Left forelimb (tissue), 1 donor: ENCODE results near the gene CAMK1.

Experiments used
- DNase-seq: peaks from one replicate; pipeline ENCODE4 v3.0.0-alpha.2; 2018; ENCODE audit warnings: low spot score

Gene CAMK1

DNA sequence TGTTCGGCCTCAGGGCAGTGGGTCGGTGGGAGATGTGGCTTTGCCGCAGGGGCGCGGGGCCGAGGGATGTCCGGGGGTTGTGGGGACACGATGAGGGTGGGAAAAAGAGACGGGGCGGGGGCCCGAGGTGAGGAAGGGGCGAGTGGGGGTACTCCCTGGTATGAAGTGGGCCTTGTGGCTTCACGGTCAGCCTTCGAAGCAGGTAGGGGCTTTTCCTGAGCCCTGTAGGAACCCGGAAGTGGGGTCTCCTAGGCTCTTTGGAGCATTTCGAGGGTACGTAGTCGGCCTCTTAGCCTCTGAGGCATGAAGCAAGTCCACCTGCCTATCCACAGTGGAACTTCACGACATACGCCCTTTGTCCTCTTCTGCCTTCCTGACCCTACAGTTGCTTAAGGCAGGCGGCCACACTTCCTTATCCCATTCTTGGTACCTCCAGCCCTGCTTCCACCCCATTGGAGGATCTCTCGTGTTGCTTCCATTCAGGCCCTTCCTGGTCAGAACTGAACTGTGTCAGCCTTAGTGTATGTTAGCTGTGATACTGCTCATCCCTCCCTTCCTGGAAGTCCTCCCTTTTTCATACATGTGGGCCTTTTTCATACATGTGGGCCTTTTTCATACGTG, 23.5 kb upstream of the CAMK1 start:
- DNase-seq, result no peak

DNA sequence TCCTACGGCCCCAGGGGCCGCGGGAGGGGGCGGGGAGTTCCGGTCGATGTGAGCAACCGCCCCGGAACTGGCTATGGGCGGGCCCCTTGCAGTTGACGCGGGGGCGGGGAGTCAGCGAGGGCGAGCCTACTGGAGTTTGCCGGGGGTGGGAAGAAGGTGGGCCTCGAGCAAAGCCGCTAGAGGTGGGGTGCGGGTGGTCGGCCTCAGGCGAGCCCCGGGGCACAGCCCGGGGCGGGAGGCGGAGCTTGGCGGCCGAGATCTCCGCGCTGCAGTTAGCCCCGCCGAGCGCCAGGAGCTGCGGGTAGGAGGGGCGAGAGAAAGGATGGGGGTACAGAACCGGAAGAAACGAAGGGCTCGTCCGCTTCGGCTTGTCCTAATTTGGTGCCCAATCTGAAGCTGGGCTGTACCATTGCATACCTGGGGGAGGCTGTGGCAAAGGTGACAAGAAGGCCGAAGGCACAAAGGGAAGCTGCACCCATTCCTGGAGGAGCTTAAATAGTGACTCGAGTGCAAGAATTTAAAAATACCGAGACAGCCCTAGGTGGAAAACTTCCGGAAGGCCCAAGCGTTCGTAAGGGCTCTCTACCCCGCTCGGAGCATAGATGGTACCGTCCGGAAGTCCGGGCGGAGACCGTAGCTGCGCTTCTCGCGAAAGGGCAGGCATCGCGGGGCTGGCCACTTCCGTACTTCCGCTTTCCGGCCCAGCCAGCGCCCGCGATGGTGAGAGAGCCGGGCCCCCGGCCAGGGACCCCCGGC, 22.8 kb upstream of the CAMK1 start, which contains the start of the genes ARPC4 and TADA3:
ARPC4 (plus strand) TSS at position 678 of the 756 bp plus-strand sequence; CDS start at position 718, 40 bp downstream.
TADA3 (minus strand) TSS at position 69 of the 756 bp plus-strand sequence. CDS start 1,007 bp downstream, outside the sequence.
- DNase-seq, result peak; percentile 97

DNA sequence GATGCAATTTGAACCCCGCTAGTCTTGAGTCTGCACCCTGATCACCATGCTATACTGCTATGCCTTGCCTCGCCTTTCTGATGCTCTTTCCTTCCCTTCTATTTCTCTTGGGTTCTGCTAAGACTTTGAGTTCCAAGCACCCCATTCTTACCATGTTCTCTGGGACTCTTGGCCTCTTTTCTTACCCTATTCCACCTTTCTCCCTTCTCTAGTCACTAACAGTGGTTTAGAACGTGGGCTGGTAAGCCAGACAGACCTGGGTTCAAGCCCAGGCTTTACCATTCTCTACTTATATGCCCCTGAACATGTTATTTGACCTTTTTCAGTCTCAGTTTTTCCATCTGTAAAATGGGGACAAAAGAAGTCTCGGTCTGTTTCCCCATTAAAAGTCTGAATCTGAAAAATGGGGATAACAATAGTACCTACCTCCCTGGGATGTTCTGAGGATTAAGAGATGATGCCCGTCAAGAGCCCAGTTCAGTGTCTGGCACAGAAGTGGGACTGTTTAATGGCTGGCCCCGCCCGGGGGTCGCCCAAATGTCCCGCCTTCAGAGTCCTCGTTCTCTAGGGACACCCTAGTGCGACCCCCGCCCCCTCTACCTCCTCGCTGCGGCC, 22.1 kb upstream of the CAMK1 start:
- DNase-seq, result no peak

DNA sequence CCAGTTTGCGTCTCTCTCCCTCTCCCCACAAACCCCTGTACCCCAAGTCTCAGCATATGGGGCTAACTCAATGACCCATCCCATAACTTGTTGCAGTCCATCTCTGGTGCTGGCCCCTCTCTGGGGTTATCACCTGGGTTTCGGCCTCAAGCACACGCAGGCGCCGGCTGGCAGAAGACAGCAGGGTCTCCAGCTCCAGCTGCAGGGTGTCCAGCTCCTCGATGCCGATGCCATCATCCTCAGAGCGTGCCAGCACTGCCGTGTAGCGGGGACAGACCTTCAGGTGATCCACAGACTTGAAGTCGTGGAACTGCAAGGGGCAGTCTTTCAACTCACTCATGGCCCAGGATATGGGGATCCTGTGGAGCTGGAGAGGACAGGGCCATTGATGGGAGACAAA, 21.4 kb upstream of the CAMK1 start:
- DNase-seq, result no peak

DNA sequence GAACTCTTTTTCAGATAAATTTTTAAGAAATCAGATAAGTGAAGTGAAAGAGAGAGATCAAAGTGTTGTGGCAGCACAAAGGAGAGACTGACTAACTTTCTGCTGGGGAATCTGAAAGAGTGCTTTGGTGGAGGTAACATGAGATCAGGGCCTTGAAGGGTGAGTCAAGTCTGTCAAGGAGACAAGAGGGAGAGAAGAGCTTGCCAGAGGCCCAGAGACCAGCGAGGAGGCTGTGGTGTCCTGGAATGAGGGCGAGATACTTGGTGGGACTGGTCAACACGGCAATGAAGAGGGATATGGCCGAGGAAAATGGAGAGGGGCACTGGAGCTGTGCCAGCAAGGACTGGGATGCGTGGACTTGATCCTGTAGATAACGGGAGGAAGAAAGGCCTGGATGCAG, 18.0 kb upstream of the CAMK1 start:
- no peak for DNase-seq

DNA sequence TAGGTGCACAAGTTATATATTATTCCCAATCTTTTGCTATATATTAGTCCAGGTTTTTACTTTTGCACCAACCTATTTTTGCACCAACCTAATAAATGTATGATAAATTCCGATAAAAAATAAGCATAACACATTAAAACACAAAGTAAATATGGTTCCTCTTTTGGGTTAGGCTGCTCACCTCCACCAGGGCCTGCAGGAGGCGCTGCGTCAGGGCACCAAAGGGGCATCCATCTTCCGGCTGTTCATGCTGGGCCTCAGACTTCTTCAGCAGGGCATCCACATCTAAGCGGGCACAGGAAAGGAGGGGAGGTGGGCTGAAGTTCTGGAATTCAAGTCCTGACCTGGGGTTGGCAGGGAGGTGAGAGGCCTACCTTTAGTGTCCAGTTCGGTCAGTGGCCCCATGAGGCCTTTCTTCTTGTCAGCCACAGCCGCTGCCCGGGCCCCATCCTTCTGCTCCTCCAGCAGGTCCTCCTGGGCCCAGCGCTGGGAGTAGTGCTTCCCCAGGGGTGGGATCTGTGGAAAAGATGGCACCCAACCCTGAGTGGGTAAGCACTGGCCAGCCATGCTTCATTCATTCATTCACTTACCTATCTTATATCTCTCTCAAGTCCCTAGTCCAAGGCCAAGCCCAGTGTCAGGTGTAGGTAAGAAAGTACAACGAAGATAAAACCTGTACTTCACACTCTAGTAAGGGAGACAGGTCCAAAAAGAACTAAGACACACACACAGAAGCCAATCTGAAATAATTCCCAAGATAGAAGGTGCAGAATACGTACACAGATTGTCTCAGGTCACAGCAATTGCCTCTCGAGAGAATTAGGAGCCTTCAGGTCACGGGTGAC, 17.3 kb upstream of the CAMK1 start:
- DNase-seq, result no peak

DNA sequence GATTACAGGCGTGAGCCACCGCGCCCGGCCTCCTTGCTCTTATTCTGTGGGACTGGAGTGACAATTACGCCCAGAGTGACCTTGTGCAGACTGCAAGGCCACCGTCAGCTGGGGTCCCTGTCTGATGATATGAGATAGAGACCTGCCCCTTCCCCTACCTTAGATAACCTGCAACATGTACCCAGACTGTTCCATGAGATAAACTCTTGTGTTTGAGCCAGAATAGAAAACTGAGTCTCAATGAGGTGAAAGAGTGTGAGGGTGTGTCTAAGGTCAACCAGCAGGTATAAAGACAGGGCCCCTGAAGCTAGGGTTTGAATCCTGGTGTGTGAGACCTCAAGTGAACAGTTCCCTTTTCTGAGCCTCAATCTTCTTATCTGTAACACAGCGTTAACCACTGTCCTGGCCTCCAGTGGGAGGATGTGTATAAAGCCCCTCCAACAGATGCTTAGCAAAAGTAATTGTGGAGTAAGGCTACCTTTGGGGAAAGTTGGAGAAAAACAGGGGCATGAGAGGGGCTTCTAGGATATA, 16.5 kb upstream of the CAMK1 start:
- DNase-seq, result no peak

DNA sequence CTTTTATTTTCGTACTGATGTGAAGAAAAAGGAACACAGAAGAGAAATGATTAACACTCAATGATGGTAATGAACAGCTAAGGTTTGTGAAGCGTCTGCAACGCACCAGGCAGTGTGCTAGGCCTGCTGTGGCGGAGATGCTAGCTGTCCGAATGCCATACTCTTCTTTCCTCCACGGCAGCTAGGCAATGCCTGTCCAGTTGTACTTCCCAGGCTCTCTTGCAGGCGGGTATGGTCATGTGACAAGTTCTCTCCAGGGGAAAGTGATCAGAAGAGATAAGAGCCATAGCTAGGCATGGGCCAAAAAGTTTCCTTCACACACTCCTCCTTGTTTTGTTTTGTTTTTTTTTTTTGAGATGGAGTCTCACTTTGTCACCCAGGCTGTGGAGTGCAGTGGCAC, 15.9 kb upstream of the CAMK1 start:
- DNase-seq, result no peak

DNA sequence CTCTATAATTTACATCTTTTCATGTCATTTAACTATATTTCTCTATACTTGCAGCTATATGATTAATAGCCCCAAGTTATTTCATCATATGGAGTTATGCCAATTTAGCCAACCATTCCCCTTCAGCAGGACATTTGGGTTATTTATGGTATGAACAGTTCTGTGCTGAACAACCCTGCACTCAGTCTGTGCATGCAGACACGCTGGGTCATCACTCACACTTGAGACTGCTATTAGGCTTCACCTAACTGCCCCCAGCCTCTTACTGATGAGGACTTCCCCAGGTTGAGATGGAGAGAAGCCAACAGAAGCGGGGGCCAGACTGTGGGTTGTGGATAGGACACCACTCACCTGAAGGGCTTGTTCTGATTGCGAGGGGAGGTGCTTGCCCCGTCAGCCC, 15.2 kb upstream of the CAMK1 start:
- DNase-seq, result no peak

DNA sequence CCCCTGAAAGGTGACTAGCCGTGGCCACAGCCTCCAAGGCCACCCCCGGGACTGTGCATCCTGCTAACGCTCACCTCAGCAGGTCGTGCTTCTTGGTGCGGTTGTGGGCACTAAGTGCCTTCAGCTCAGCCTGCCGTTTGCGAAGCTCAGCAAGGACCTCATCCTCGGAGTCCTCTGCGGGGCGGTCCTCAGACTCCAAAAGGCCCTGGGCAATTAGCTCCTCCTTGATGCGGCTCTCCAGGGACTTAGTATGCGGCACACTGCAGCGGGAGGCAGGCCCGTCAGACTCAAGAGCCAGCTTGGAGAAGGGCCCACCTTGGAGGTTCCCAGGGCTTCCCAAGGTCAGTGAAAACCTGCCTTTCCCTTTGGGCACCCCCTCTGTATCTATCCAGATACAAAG, 14.2 kb upstream of the CAMK1 start:
- DNase-seq, result no peak

DNA sequence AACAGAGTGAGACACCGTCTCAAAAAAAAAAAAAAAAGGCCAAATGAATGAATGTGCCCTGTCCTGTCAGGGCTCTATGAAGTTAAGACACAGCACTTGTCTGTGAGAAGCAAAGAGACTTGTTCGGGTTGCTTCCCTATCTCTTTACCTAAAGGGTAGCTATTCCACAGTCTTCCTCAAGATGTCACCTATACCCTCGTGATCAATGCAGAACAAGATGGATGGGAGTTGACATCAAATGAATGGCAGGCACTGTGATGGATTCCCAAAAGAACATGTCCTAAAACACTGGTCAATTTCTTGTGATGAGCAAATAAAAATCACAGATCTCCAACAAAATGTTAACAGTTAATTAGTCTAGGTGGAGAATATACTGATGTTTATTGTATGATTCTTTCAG, 13.0 kb upstream of the CAMK1 start:
- no peak for DNase-seq

DNA sequence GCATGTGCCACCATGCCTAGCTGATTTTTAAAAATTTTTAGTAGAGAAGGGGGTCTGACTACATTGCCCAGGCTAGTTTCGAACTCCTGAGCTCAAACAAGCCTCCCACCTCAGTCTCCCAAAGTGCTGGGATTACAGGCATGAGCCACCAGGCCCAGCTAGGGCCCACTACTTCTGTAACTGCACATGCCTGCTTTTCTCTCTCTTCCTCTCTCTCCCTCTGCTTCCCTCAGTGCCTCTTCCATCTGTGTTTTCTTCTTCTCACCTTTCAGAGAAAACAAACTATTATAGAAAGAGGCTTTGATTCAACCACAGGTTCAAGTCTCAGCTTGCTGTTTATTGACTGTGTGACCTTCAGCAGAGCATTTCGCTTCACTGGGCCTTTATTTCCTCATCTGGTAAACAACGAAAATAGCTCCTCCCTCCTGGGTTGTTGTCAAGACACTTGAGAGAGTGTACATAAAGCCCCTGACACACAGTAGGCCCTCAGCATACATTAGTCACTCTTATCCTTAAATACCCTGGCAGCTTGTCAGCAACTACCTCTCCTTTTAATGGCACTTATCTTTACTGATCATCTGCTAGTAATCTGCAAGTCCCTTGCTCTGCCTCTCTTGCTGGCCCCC, 12.3 kb upstream of the CAMK1 start:
- DNase-seq, result no peak

DNA sequence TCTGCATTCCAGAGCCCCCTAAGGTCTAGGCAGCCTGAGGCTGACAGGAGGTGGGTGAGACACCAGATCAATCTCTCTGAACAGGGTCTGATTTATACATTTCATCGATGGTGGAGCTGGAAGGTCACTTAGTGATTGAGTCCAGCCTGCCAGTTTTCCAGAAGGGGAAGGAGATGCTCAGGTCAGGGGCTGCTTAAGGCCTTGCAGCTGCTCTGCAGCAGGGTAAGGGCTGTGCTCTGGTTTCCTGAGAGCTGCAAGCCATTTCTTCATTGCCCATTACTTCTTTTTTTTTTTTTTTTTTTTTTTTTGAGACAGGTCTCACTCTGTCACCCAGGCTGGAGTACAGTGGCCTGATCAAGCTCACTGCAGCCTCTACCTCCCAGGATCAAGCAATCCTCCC, 11.8 kb upstream of the CAMK1 start:
- no peak for DNase-seq

DNA sequence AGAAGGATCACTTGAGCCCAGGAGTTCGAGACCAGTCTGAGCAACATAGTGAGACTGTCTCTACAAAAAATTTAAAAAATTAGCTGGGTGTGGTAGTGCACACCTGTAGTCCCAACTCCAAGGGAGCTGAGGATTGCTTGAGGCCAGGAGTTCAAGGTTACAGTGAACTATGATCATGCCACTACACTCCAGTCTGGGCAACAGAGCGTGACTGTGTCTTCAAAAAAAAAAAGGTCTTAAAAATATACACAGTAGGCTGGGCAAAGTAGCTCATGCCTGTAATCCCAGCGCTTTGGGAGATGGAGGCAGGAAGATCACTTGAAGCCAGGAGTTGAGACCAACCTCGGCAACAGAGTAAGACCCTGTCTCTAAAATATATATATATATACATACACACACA, 11.2 kb upstream of the CAMK1 start:
- no peak for DNase-seq

DNA sequence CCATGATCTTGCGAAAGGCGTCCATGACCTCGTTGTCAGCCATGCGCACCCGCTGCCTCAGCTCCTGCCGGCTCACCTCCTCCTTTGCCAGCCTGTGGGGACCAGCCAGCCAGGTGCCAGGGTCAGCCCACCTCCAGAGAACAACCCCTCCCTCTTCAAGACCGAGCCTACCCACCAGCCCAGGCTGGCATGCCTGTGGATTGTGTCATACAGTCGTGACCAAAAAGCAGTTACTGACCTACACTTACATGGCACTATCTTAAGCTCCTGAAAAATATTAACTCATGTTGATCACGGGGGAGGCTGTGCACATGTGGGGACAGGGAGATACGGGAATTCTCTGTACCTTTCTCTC, 10.7 kb upstream of the CAMK1 start:
- no peak for DNase-seq

DNA sequence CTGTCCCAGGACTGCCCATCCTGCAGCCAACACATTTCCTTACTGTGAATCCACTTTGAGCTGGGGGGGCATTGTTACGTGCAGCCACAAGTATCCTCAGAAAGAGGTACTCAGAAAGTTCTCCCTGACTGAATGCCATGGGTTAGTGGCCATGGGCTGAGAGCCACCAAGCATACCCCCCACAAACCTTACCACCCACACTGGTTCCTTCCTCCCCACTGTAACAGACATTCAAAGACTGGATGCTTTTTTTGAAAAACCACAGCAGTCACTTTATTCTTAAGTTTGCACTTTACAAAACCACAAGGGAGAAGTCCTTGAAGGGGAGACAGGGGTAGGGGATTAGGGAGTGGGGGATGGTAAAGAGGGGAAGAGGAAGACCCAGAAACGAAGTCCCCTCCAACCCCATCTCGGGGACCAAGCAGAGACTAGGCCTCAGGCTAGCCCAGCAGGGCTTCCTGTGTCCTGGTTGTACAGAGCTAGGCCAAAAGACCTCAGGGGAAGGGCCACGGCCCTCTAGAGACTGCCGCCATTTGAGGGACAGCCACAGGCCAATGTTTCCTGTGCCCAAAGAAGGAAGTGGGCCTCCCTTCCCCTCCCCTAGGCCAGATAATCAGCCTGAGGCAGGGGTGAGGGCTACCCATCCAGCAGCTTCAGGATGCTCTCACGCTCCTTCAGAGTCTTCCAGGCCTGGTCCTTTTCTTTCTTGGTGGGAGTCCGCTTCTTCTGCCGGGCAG, 10.1 kb upstream of the CAMK1 start:
- DNase-seq, result no peak

DNA sequence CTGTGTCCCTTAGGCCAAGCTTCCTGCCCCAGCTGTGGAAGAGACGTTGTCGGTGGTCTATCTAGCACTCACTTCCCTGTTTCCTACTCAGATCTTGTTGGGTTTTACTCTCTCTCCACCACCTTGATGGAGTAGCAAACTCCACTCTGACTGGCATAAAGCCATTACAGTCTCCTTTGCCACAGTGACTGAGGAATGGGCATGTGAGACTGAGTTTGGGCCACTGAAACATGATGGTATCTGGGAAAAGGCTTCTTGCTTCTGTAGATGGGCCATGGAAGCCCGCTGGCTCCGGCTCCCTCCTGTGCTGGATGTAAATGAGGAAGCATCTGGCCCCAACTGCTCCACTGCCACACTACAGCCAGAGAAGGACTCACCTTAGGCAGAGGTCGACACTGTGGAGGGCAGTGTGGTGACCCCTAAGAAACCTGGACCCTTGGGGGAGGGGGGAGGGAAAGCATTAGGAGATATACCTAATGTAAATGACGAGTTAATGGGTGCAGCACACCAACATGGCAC, 9.4 kb upstream of the CAMK1 start:
- DNase-seq, result no peak

DNA sequence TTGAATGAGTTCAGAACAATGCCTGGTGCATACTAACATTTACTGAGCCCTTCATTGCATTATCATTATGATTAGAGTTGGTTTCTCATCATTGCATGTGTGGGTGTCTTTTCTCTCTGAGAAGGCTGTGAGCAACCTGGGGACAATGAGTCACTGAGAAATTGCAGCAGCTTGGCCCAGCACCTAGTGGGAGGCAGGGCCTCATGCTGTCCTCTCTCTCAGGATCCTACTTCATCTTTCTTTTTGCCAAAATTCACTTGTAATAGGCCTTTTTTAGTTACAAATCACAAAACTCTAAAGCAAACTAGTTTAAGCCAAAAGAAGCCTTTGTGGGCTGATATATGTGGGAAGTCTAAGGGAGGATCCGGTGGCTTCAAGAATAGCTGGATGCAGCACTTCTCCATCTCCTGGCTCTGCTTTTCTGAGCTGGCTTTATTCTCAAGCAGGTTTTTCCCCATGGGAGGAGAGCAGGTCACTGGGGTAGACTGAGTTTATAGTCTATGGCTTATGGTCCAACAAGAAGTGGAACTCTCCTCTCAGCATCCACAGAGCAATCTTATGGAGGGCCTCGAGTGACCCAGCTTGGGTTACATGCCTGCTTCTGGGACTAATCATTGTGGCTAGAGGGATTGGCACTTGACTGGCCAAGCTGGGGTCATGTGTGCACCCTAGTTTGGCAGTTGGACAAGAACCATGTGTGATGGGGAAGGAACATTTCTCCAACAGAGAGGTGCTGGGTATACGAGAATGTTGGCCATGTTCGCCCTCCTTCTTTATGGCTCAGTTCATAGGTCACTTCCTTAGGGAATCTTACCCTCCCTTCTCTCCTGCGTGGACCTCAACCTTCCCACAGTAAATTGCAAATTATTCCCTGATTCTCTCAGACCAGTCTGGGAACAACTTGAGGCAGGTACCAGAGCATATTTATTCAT, 8.7 kb upstream of the CAMK1 start:
- no peak for DNase-seq

DNA sequence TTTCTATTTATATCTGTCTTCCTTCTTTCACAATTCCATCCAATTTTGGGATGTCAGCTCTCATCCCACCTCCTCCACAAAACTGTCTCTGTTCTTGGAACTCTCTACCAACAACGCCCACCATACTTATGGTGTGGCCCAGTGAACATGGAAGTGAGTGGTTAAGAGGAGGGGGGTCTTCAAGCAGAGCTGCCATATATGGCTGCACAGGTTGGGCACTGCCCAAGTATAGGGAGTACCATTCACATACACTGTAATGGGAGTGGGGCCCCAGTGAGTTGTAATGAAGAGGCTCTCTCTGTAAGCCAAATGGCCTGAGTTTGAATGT, 7.9 kb upstream of the CAMK1 start:
- DNase-seq, result no peak
